ENCODE measurements around the gene CDYL2.
A peak's percentile ranks its signal among the peaks of the same experiment; 100 is the strongest.
"Not testable (repeated sequence)": the region's sequence is repeated elsewhere in the genome, so short reads cannot be mapped to it uniquely, and the experiment has no call there.

CDYL2 gene

GRCh38 chr16:80807906-80808305 is 3.5 kb upstream of the CDYL2 start:
- no peak for DNase-seq (ENCODE audit: low read depth in 2 of 2)

GRCh38 chr16:80806927-80807340 is 2.5 kb upstream of the CDYL2 start:
- no peak for DNase-seq (ENCODE audit: low read depth in 2 of 2)

- no peak for DNase-seq (ENCODE audit: low read depth in 2 of 2)
These were observed 1.9 kb upstream of the CDYL2 start for GRCh38 chr16:80806289-80806688.

GRCh38 chr16:80804056-80804525 is 307 bp downstream of the CDYL2 start:
- peak in 1 of 2 donors; percentile 11 for DNase-seq (ENCODE audit: low read depth in 2 of 2)

GRCh38 chr16:80803339-80804055 is 901 bp downstream of the CDYL2 start:
- peak in 1 of 2 donors; percentile 12 for DNase-seq (ENCODE audit: low read depth in 2 of 2)

- no peak for DNase-seq (ENCODE audit: low read depth in 2 of 2)
These were observed 1.5 kb downstream of the CDYL2 start for GRCh38 chr16:80802902-80803301.

GRCh38 chr16:80802138-80802537 is 2.3 kb downstream of the CDYL2 start:
- DNase-seq (ENCODE audit: low read depth in 2 of 2) = no peak

- no peak for DNase-seq (ENCODE audit: low read depth in 2 of 2)
These were observed 10.3 kb downstream of the CDYL2 start for GRCh38 chr16:80794071-80794470.

GRCh38 chr16:80792031-80792430 is 12.4 kb downstream of the CDYL2 start:
- DNase-seq (ENCODE audit: low read depth in 2 of 2) = no peak

GRCh38 chr16:80791411-80791810 is 13.0 kb downstream of the CDYL2 start:
- DNase-seq (ENCODE audit: low read depth in 2 of 2) = no peak

GRCh38 chr16:80790751-80791150 is 13.6 kb downstream of the CDYL2 start:
- DNase-seq (ENCODE audit: low read depth in 2 of 2) = no peak

GRCh38 chr16:80788027-80788426 is 16.4 kb downstream of the CDYL2 start:
- no peak for DNase-seq (ENCODE audit: low read depth in 2 of 2)

- DNase-seq (ENCODE audit: low read depth in 2 of 2) = not testable (repeated sequence)
These were observed 17.8 kb downstream of the CDYL2 start for GRCh38 chr16:80786561-80786960.

- DNase-seq (ENCODE audit: low read depth in 2 of 2) = no peak
These were observed 19.4 kb downstream of the CDYL2 start for GRCh38 chr16:80784951-80785350.

GRCh38 chr16:80778703-80779102 is 25.7 kb downstream of the CDYL2 start:
- no peak for DNase-seq (ENCODE audit: low read depth in 2 of 2)

- no peak for DNase-seq (ENCODE audit: low read depth in 2 of 2)
These were observed 27.5 kb downstream of the CDYL2 start for GRCh38 chr16:80776856-80777255.

GRCh38 chr16:80775450-80775849 is 28.9 kb downstream of the CDYL2 start:
- DNase-seq (ENCODE audit: low read depth in 2 of 2) = no peak

GRCh38 chr16:80766798-80767197 is 37.6 kb downstream of the CDYL2 start:
- DNase-seq (ENCODE audit: low read depth in 2 of 2) = no peak

GRCh38 chr16:80759419-80760162 is 44.8 kb downstream of the CDYL2 start:
- DNase-seq (ENCODE audit: low read depth in 2 of 2) = no peak

- no peak for DNase-seq (ENCODE audit: low read depth in 2 of 2)
These were observed 49.9 kb downstream of the CDYL2 start for GRCh38 chr16:80754476-80754875.

GRCh38 chr16:80752541-80752940 is 51.9 kb downstream of the CDYL2 start:
- DNase-seq (ENCODE audit: low read depth in 2 of 2) = no peak

- DNase-seq (ENCODE audit: low read depth in 2 of 2) = no peak
These were observed 53.2 kb downstream of the CDYL2 start for GRCh38 chr16:80751167-80751566.

GRCh38 chr16:80746231-80746630 is 58.2 kb downstream of the CDYL2 start:
- no peak for DNase-seq (ENCODE audit: low read depth in 2 of 2)

All from stimulated activated CD8-positive, alpha-beta memory T cell treated with anti-CD3 and anti-CD28 coated beads, Interleukin-15, amount 100 ng/mL, for 4 hours (primary cell).